Progenitor cell of endocrine pancreas (in vitro differentiated cells): ENCODE results near the gene ACAD11. TPM values are rescaled to one million over a fixed set of nuclear protein-coding genes. Genes with fewer than 3 reads are reported as not detected.

Experiments used
- DNase-seq: peaks from one replicate; pipeline ENCODE4 v3.0.0; 2021; ENCODE audit warnings: low spot score; ENCODE audit not compliant: unreplicated experiment
- H3K27ac Mint-ChIP-seq: 2 replicates; pipeline ENCODE4 v1.8.0; 2021; ENCODE audit warnings: mild to moderate bottlenecking, moderate library complexity, mixed read lengths
- H3K27me3 Mint-ChIP-seq: 2 replicates; pipeline ENCODE4 v1.8.0; 2021; ENCODE audit warnings: mixed read lengths
- H3K36me3 Mint-ChIP-seq: 2 replicates; pipeline ENCODE4 v1.8.0; 2022; ENCODE audit warnings: mixed read lengths; ENCODE audit not compliant: insufficient read depth
- H3K4me1 Mint-ChIP-seq: 2 replicates; pipeline ENCODE4 v1.8.0; 2021; ENCODE audit warnings: low read depth, mixed read lengths
- H3K4me3 Mint-ChIP-seq: 2 replicates; pipeline ENCODE4 v1.8.0; 2021; ENCODE audit warnings: low read depth, mild to moderate bottlenecking, moderate library complexity, mixed read lengths
- H3K9me3 Mint-ChIP-seq: 2 replicates; pipeline ENCODE4 v1.8.0; 2021; ENCODE audit warnings: low read depth, mixed read lengths
- total RNA-seq: library from RNA; stranded (reverse); gene quantifications from 2 replicates; pipeline ENCODE4 v1.2.1, GENCODE V29; 2021
- TF ChIP-seq, protein P1 (sequence below): fragments of 200-600 bp; sonication (generic); IDR thresholded peaks from one replicate; pipeline ENCODE4 v1.5.0; 2021; ENCODE audit warnings: antibody characterized with exemption, mild to moderate bottlenecking; ENCODE audit not compliant: unreplicated experiment

The ACAD11 gene
- total RNA-seq, 1 donor from 2014 or later = 14.2 TPM

- no peak for DNase-seq
- Mint-ChIP-seq H3K27ac (no peak overlapping the region), H3K9me3 (no peaks in the 10 kb centered on the region), H3K4me3 (no peak overlapping the region), H3K27me3 (no peaks in the 10 kb centered on the region), H3K4me1 (peaks cover 4% of the 10 kb centered on the region), H3K36me3 (peaks cover 7% of the 10 kb centered on the region)
- TF ChIP-seq, protein P1, sequence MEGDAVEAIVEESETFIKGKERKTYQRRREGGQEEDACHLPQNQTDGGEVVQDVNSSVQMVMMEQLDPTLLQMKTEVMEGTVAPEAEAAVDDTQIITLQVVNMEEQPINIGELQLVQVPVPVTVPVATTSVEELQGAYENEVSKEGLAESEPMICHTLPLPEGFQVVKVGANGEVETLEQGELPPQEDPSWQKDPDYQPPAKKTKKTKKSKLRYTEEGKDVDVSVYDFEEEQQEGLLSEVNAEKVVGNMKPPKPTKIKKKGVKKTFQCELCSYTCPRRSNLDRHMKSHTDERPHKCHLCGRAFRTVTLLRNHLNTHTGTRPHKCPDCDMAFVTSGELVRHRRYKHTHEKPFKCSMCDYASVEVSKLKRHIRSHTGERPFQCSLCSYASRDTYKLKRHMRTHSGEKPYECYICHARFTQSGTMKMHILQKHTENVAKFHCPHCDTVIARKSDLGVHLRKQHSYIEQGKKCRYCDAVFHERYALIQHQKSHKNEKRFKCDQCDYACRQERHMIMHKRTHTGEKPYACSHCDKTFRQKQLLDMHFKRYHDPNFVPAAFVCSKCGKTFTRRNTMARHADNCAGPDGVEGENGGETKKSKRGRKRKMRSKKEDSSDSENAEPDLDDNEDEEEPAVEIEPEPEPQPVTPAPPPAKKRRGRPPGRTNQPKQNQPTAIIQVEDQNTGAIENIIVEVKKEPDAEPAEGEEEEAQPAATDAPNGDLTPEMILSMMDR = no peak
These were observed 116.4 kb downstream of the ACAD11 start for GRCh38 chr3:132543011-132543739.

DNA sequence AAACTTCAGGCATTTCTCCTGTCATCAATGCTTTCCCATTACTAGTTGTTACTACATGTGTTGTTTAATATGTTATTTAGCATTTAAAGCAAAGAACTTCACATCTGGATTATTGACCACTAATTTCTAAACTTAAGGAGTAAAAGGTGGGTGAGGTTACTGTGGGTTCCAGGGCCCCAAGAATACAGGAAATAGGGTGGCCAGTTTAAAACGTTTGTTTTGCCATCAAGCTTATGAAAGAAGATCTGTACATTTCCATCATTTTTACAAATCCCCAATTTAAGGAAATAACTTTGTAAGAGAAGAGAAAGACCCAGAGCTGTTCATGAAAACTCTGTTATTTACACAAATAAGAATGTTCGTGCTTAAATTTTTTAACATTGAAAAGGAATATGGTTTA is 117.0 kb downstream of the ACAD11 start:
- no peak overlapping the region for H3K27ac Mint-ChIP-seq
- no peaks in the 10 kb centered on the region for H3K9me3 Mint-ChIP-seq

GRCh38 chr3:132539681-132540080 is 119.9 kb downstream of the ACAD11 start:
- no peak for DNase-seq
- no peak overlapping the region for H3K27ac Mint-ChIP-seq
- H3K27me3 Mint-ChIP-seq = no peaks in the 10 kb centered on the region
- H3K4me1 Mint-ChIP-seq = peaks cover 19% of the 10 kb centered on the region
- TF ChIP-seq, protein P1 = no peak
- H3K36me3 Mint-ChIP-seq = peaks cover 7% of the 10 kb centered on the region
- H3K9me3 Mint-ChIP-seq = no peaks in the 10 kb centered on the region
- no peak overlapping the region for H3K4me3 Mint-ChIP-seq

More for the DNA sequence above, 117.0 kb downstream of the ACAD11 start:
- Mint-ChIP-seq H3K4me1 (peaks cover 10% of the 10 kb centered on the region), H3K36me3 (peaks cover 7% of the 10 kb centered on the region), H3K27me3 (no peaks in the 10 kb centered on the region), H3K4me3 (no peak overlapping the region)
- no peak for DNase-seq
- TF ChIP-seq, protein P1 = no peak

GRCh38 chr3:132538072-132538471 is 121.5 kb downstream of the ACAD11 start:
- Mint-ChIP-seq H3K27ac (no peak overlapping the region), H3K4me3 (no peak overlapping the region), H3K9me3 (no peaks in the 10 kb centered on the region), H3K36me3 (peaks cover 9% of the 10 kb centered on the region), H3K27me3 (no peaks in the 10 kb centered on the region), H3K4me1 (peaks cover 21% of the 10 kb centered on the region)
- TF ChIP-seq, protein P1 = no peak
- no peak for DNase-seq

- Mint-ChIP-seq H3K36me3 (peaks cover 9% of the 10 kb centered on the region), H3K27me3 (no peaks in the 10 kb centered on the region), H3K27ac (peak overlapping the region; percentile 42), H3K9me3 (no peaks in the 10 kb centered on the region), H3K4me1 (peaks cover 21% of the 10 kb centered on the region), H3K4me3 (no peak overlapping the region)
- DNase-seq = no peak
- TF ChIP-seq, protein P1 = no peak
These were observed 122.3 kb downstream of the ACAD11 start for GRCh38 chr3:132537297-132537696.
